Choroid plexus epithelial cell (primary cell): ENCODE data around the gene VSIG10.

Experiments used
- DNase-seq: peaks from one replicate; pipeline ENCODE4 v3.0.0-alpha.2; 2010; ENCODE audit warnings: low read depth
- H3K4me3 ChIP-seq: 2 replicates; pipeline ENCODE4 v1.5.1; 2011; ENCODE audit warnings: low read depth, mild to moderate bottlenecking, control low read depth, low read length, moderate library complexity
- TF ChIP-seq, protein P1 (sequence below): conservative IDR thresholded peaks from 2 replicates; pipeline ENCODE4 v1.5.1; 2011; ENCODE audit warnings: low read depth, mild to moderate bottlenecking, control low read depth, inconsistent platforms, low read length, moderate library complexity

VSIG10 gene, protein sequence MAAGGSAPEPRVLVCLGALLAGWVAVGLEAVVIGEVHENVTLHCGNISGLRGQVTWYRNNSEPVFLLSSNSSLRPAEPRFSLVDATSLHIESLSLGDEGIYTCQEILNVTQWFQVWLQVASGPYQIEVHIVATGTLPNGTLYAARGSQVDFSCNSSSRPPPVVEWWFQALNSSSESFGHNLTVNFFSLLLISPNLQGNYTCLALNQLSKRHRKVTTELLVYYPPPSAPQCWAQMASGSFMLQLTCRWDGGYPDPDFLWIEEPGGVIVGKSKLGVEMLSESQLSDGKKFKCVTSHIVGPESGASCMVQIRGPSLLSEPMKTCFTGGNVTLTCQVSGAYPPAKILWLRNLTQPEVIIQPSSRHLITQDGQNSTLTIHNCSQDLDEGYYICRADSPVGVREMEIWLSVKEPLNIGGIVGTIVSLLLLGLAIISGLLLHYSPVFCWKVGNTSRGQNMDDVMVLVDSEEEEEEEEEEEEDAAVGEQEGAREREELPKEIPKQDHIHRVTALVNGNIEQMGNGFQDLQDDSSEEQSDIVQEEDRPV

DNA sequence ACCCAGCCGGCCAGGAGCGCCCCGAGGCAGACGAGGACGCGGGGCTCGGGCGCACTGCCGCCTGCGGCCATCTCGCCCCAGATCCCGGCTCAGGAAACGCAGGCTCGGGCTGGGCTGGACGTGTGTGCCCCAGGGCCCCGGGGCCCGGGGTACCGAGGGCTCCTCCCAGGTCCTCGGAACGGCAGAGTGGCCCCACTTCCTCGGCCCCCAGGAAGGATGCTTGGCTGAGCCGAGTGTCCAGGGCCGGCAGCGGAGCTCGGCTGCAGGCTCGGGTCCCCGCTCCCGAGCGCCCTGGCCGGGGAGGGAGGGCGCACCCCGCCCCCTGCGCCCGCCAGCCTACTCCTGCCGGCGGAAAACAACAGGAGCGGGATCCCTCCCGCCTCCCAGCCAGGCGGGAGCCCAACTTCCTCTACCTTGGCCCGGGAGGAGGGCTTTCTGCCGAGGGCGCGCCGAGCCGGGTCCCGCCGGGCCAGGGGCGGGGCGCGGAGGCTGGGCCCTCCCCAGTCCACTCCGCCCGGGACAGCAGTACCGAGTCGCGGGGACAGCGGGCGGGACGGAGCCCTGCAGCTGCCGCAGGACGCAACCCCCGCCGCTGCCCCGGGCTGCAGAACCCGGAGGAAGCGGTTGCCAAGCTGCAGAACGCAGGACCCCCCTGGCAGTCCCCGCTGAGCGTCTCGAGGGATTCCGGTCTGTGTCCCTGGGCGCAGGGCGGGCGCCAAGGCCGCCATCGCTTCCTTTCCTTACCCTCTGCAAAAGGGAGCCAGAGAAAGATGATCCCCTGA lies at the start of gene VSIG10:
Gene VSIG10, minus strand, starts transcription at position 411 of the 782 bp plus-strand sequence. Its CDS starts 340 bp downstream, at position 71.
- peak within 1 kb of the TSS; percentile 69 for H3K4me3 ChIP-seq
- DNase-seq = peak; percentile 32
- TF ChIP-seq, protein P1, sequence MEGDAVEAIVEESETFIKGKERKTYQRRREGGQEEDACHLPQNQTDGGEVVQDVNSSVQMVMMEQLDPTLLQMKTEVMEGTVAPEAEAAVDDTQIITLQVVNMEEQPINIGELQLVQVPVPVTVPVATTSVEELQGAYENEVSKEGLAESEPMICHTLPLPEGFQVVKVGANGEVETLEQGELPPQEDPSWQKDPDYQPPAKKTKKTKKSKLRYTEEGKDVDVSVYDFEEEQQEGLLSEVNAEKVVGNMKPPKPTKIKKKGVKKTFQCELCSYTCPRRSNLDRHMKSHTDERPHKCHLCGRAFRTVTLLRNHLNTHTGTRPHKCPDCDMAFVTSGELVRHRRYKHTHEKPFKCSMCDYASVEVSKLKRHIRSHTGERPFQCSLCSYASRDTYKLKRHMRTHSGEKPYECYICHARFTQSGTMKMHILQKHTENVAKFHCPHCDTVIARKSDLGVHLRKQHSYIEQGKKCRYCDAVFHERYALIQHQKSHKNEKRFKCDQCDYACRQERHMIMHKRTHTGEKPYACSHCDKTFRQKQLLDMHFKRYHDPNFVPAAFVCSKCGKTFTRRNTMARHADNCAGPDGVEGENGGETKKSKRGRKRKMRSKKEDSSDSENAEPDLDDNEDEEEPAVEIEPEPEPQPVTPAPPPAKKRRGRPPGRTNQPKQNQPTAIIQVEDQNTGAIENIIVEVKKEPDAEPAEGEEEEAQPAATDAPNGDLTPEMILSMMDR = no peak

DNA sequence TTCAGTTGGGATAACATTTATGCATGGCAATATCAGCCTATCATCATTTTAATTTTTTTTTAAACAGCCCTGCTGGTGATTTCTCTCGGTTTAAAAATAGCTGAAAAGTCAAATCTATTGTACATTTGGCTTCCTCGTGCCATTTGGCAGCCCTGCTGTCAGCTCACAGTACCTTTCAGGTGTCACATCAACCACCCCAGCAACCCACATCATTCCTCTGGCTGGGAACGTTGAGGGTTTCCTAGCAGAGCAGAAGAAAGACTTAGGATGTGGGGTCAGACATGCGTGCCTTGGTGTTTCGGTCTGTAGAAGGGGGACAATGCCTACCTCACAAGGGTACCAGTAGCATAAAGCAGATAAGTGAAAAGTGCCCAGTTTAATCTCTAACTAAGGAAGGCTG lies 47.9 kb upstream of the VSIG10 start:
- TF ChIP-seq, protein P1 = no peak
- no peak overlapping the region for H3K4me3 ChIP-seq
- DNase-seq = no peak

DNA sequence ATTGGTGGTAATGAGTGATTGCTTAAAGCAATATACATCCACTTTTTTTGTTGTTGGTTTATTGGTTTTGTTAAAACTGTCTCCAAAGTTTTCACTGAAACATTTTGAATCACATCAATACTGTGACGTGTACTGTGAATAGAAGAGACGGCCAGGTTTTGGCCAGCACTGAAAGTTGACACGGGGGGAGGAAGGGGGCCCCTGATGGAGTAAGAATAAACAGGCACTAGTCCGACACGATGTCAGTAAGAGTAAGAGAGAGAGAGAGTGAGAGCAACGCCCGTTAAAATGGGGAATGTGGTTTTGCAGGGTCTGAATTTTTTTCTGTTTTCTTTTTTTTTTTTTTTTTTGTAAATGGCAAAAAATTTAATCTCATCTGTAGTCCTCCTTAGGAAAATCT lies 46.8 kb upstream of the VSIG10 start:
- TF ChIP-seq, protein P1 = no peak
- no peak for DNase-seq
- no peak overlapping the region for H3K4me3 ChIP-seq

DNA sequence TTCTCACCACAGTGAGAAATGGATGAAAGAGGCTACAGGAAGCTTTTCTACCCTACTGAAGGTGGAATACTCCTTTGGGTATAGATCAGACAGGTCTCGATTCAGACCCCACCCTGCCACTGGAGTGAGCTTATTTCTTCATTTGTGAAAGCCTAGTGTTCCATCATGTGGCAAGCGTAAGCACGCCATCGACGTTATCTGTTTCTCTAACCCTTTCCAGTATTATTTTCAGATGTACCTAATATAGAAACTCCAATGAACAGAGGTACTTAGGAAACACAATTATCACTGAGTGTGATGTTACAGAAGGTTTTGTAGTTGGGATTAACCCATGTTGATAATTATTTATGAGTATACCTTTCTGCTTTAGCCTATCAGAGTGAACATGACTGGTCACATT lies 44.5 kb upstream of the VSIG10 start:
- no peak overlapping the region for H3K4me3 ChIP-seq
- TF ChIP-seq, protein P1 = no peak
- no peak for DNase-seq

DNA sequence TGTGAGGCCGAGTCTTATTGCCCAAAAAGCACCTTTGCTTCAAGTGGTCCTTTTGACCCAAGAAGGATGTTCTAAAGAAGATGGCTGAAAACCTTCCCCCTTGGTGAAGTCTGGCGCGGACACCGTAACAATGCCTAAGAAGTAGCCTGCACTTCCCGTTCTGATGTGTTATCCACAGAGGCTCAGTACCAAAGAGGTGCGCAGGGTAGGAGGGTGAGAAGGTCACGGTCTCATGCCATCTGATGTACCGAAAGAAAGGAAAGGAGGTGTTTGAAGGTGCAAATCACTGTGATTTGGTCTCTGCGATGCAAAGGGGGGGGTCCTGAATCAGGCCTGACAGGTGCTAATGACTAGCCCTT lies 42.0 kb upstream of the VSIG10 start:
- TF ChIP-seq, protein P1 = no peak
- no peak overlapping the region for H3K4me3 ChIP-seq
- no peak for DNase-seq

DNA sequence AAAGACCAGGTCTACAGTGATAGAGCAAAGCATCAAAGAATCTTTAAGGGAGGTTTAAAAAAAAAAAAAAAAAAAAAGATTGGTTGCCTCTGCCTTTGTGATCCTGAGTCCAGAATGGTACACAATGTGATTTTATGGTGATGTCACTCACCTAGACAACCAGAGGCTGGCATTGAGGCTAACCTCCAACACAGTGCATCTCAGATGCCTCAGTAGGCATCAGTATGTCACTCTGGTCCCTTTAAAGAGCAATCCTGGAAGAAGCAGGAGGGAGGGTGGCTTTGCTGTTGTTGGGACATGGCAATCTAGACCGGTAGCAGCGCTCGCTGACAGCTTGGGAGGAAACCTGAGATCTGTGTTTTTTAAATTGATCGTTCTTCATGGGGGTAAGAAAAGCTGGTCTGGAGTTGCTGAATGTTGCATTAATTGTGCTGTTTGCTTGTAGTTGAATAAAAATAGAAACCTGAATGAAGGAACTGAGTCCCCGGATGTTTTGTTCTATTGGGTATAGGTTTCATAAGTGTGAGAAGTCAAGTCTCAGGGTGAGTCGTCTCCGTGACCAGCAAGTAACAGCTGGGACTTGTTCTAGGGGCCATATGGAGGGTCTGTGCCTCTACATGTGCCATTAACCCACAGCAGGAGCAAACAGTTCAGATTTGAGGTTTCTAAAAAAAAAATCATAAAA lies 41.4 kb upstream of the VSIG10 start:
- no peak for DNase-seq
- H3K4me3 ChIP-seq = no peak overlapping the region
- TF ChIP-seq, protein P1 = no peak
